Natural killer cell (primary cell): Measurements from ENCODE around the gene TCF23. TPM values are rescaled to one million over a fixed set of nuclear protein-coding genes. Genes with fewer than 3 reads are reported as not detected.

Experiments used
- ATAC-seq, 3 donors: fragments of 150-1000 bp in 2 of 3; fragments of 200-7000 bp in 1 of 3; cut with Tn5 transposase; 1 replicate in 1 of 3; 2 replicates in 2 of 3; pipeline ENCODE4 v1.10.0; 2021; ENCODE audit warnings: mild to moderate bottlenecking in 2 of 3, moderate library complexity in 2 of 3
- DNase-seq, 2 donors: peaks; one replicate each; pipeline versions ENCODE4 v3.0.0 to v3.0.0-alpha.2; 2013 to 2021; ENCODE audit warnings: mixed read lengths in 1 of 2
- H3K27ac ChIP-seq: one replicate; pipeline ENCODE4 v1.5.1; 2013; ENCODE audit warnings: mild to moderate bottlenecking, low read length
- H3K27me3 ChIP-seq: one replicate; pipeline ENCODE4 v1.6.1; 2013; ENCODE audit warnings: low read length; ENCODE audit not compliant: control insufficient read depth, insufficient read depth
- H3K36me3 ChIP-seq: one replicate; pipeline ENCODE4 v1.6.1; 2013; ENCODE audit warnings: low read length; ENCODE audit not compliant: control insufficient read depth, insufficient read depth
- H3K4me1 ChIP-seq: one replicate; pipeline ENCODE4 v1.6.1; 2013; ENCODE audit warnings: low read length; ENCODE audit not compliant: control insufficient read depth, insufficient read depth
- H3K4me3 ChIP-seq: one replicate; pipeline ENCODE4 v1.5.1; 2013; ENCODE audit warnings: low read length
- H3K9me3 ChIP-seq: one replicate; pipeline ENCODE4 v1.6.1; 2013; ENCODE audit warnings: low read length; ENCODE audit not compliant: control insufficient read depth, insufficient read depth
- H3K27ac Mint-ChIP-seq, 2 donors: one replicate each; pipeline ENCODE4 v1.8.0; 2022; ENCODE audit warnings: mild to moderate bottlenecking in 2 of 2, mixed read lengths in 2 of 2, moderate library complexity in 1 of 2
- H3K27me3 Mint-ChIP-seq, 2 donors: one replicate each; pipeline ENCODE4 v1.8.0; 2022; ENCODE audit warnings: low read depth in 2 of 2, mixed read lengths in 2 of 2
- H3K36me3 Mint-ChIP-seq: one replicate; pipeline ENCODE4 v1.8.0; 2022; ENCODE audit warnings: mixed read lengths
- H3K4me1 Mint-ChIP-seq, 2 donors: one replicate each; pipeline ENCODE4 v1.8.0; 2022; ENCODE audit warnings: mixed read lengths in 2 of 2
- H3K4me3 Mint-ChIP-seq: one replicate; pipeline ENCODE4 v1.8.0; 2022; ENCODE audit warnings: mild to moderate bottlenecking, moderate library complexity, mixed read lengths
- H3K9me3 Mint-ChIP-seq, 2 donors: one replicate each; pipeline ENCODE4 v1.8.0; 2022; ENCODE audit warnings: mixed read lengths in 2 of 2
- CTCF ChIP-seq: fragments of 200-600 bp; IDR thresholded peaks from one replicate; pipeline ENCODE4 v1.8.0; 2022; ENCODE audit warnings: antibody characterized with exemption
- WGBS: methylation state at CpG from one replicate; pipeline ENCODE4 v1.1.7; 2013; ENCODE audit warnings: missing lambda C conversion rate; ENCODE audit not compliant: insufficient coverage; 5-methylcytosine and 5-hydroxymethylcytosine counted together
- intact Hi-C: fragments of 100-400 bp; cut with micrococcal nuclease; formaldehyde crosslinking; loops from one replicate; pipeline ENCODE4 v1.14.2; 2022
- total RNA-seq, 4 donors: library from RNA; stranded (reverse); fragments of 120-200 nt in 1 of 4; gene quantifications; one replicate each; pipeline versions ENCODE4 v1.2.3 to v1.2.4, GENCODE V29; 2013 to 2022

Gene TCF23
- total RNA-seq, 3 donors from 2014 or later (not counting 1 experiment from before 2014, with no cell fraction given), result not detected

- ATAC-seq (no peak), DNase-seq (no peak)
- Histone ChIP-seq H3K4me1 (no peaks in the 10 kb centered on the region), H3K9me3 (no peaks in the 10 kb centered on the region), H3K36me3 (no peaks in the 10 kb centered on the region), H3K4me3 (no peak overlapping the region), H3K27ac (no peak overlapping the region), H3K27me3 (no peaks in the 10 kb centered on the region)
- H3K27me3 Mint-ChIP-seq, result peaks cover 14 to 28% of the 10 kb centered on the region in 2 donors
- no peak for TF ChIP-seq CTCF
- H3K9me3 Mint-ChIP-seq, result no peaks in the 10 kb centered on the region
- H3K36me3 Mint-ChIP-seq, result no peaks in the 10 kb centered on the region
- intact Hi-C loops, result no loop called here
- no peak overlapping the region for H3K27ac Mint-ChIP-seq
- 59% methylated on average over 6 of the region's 6 CpGs for WGBS
- no peaks in the 10 kb centered on the region for H3K4me1 Mint-ChIP-seq
- no peak overlapping the region for H3K4me3 Mint-ChIP-seq
Measured at GRCh38 chr2:27185331-27186026, 36.7 kb downstream of the TCF23 start.

GRCh38 chr2:27186613-27187345, 38.0 kb downstream of the TCF23 start:
- Mint-ChIP-seq H3K27me3 (peaks cover 7 to 21% of the 10 kb centered on the region in 2 donors), H3K27ac (no peak overlapping the region), H3K9me3 (no peaks in the 10 kb centered on the region), H3K36me3 (no peaks in the 10 kb centered on the region), H3K4me3 (no peak overlapping the region), H3K4me1 (no peaks in the 10 kb centered on the region)
- DNase-seq (no peak), ATAC-seq (no peak)
- Histone ChIP-seq H3K27ac (no peak overlapping the region), H3K4me3 (no peak overlapping the region), H3K27me3 (no peaks in the 10 kb centered on the region), H3K9me3 (no peaks in the 10 kb centered on the region), H3K4me1 (no peaks in the 10 kb centered on the region), H3K36me3 (no peaks in the 10 kb centered on the region)
- WGBS, result 54% methylated on average over 5 of the region's 6 CpGs
- no peak for TF ChIP-seq CTCF
- intact Hi-C loops, result no loop called here

- WGBS, result 94% methylated on average over 8 of the region's 8 CpGs
- Mint-ChIP-seq H3K9me3 (no peaks in the 10 kb centered on the region), H3K4me3 (no peak overlapping the region), H3K27ac (no peak overlapping the region), H3K36me3 (no peaks in the 10 kb centered on the region), H3K4me1 (no peaks in the 10 kb centered on the region), H3K27me3 (peaks cover 0 to 3% of the 10 kb centered on the region in 2 donors)
- no peaks in the 10 kb centered on the region for H3K4me1 ChIP-seq
- ATAC-seq (no peak), DNase-seq (no peak)
- no peaks in the 10 kb centered on the region for H3K36me3 ChIP-seq
- no peak overlapping the region for H3K4me3 ChIP-seq
- no peaks in the 10 kb centered on the region for H3K27me3 ChIP-seq
- intact Hi-C loops, result no loop called here
- TF ChIP-seq CTCF, result no peak
- no peaks in the 10 kb centered on the region for H3K9me3 ChIP-seq
- H3K27ac ChIP-seq, result no peak overlapping the region
Measured at GRCh38 chr2:27189989-27190388, 41.2 kb downstream of the TCF23 start.
